ENCODE data around the gene HERPUD1. TPM values are rescaled to one million over a fixed set of nuclear protein-coding genes. Genes with fewer than 3 reads are reported as not detected.
A peak's percentile ranks its signal among the peaks of the same experiment; 100 is the strongest.
"Not testable (repeated sequence)": the region's sequence is repeated elsewhere in the genome, so short reads cannot be mapped to it uniquely, and the experiment has no call there.

The HERPUD1 gene
- total and polyA plus RNA-seq, 5 donors from 2014 or later, result 133 to 454 (median 146) TPM

DNA sequence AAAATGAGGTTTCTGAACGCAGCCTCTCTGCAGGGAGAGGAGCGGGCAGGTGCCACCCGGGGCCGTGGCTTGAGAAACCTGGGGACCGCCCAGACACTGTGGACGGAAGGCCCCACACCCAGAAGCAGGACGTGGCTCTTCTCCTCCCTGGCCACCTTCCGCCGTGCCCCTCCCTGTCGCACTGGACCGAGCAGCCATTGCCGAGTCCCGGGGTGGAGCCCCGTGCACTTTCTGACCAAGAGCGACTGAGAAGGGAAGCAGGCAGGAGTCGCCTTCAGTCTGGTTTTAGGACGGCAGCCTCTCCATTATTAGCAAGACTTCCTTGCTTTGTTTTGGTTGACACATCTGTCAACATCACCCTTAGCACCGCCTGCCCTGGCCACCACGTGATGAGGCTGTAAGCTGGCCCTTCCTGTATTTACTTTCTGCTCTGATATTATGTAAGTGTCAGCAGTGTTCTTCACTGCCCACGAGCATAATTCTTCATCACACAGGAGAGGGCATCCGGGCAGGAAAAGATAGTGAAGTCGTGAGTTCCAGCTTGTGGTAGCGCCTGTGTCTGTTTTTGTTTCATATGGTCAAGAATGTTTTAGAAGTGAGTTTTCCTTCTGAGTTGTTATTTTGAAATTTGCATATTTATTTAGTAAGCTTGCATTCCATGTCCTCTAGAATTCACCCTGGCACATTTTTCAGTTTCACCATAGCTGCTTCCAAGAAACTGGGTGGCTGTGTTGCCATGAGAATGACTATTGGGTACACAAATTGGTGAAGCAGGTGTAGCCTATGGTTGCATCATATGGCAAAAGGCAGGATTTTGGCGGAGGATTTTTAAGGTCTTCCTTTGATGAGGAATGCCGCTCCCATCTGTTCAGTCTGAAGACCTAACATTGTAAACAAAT lies 1.0 kb downstream of the HERPUD1 start:
- no peaks in the 10 kb centered on the region for H3K9me3 ChIP-seq (ENCODE audit: control insufficient read depth in 2 of 2, low read length in 2 of 2)
- ATAC-seq (ENCODE audit: low read depth in 2 of 2) (no peak), DNase-seq (peak; percentile 28 to 58 (median 31))
- Mint-ChIP-seq H3K4me3 (peak overlapping the region; percentile 94 to 99 (median 99)), H3K27ac (peak overlapping the region; percentile 95 to 98 (median 98)), H3K27me3 (peaks cover 5% of the 10 kb centered on the region), H3K9me3 (no peaks in the 10 kb centered on the region), H3K4me1 (peaks cover 25 to 52% (median 37%) of the 10 kb centered on the region in 4 donors), H3K36me3 (peaks cover 29% of the 10 kb centered on the region)
- H3K36me3 ChIP-seq (ENCODE audit: control insufficient read depth, insufficient read depth, low read length), result peaks cover 32% of the 10 kb centered on the region
- H3K4me3 ChIP-seq (ENCODE audit: low read depth, low read length), result peak overlapping the region; percentile 99
- peaks cover 51% of the 10 kb centered on the region for H3K4me1 ChIP-seq (ENCODE audit: control insufficient read depth, insufficient read depth, low read length, poor library complexity, severe bottlenecking)
- H3K27ac ChIP-seq (ENCODE audit: insufficient read depth, low read length, poor library complexity, severe bottlenecking), result peak overlapping the region; percentile 89
- H3K27me3 ChIP-seq (ENCODE audit: control insufficient read depth, insufficient read depth, low read length), result no peaks in the 10 kb centered on the region

DNA sequence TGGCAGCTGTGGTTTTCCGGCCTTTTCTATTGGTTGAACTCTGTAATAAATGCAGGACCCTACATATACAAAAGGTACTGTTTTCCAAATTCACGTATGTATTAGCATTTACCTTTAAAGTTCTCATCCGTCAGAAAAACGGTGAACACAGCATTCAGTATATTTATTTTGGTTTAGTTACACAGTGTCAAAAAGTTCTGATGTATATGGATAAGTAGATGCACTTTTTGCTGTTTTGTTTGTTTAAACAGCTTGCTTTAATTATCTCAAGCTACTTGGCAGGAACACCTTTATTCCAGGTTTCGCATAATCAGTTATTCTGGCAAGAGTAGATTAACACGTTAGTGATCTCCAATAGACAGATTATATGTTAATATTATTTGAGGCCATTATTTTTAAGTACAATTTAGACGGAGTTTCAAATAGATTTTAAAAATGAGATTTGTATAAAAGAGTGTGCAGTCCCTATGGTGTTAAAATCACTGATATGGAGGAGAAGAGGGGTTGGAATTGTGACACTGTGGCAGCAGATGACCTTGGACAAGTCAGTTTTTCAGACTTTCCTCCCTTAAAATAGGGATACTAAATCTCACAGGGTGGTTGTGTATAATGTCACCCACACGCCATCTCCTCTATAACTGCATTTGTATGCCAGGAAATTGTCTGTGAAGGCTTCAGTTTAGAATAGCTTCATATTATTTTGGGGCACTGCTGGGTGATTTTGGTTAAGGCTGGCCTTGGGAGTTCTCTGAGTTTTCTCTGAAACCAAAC lies 2.1 kb downstream of the HERPUD1 start:
- H3K4me3 Mint-ChIP-seq, result peak overlapping the region; percentile 94 to 99 (median 99)
- no peaks in the 10 kb centered on the region for H3K9me3 Mint-ChIP-seq
- H3K27ac Mint-ChIP-seq, result peak overlapping the region; percentile 91 to 98 (median 95)
- Histone ChIP-seq H3K27me3 (ENCODE audit: control insufficient read depth, insufficient read depth, low read length) (no peaks in the 10 kb centered on the region), H3K36me3 (ENCODE audit: control insufficient read depth, insufficient read depth, low read length) (peaks cover 40% of the 10 kb centered on the region), H3K4me3 (ENCODE audit: low read depth, low read length) (peak overlapping the region; percentile 99), H3K9me3 (ENCODE audit: control insufficient read depth in 2 of 2, low read length in 2 of 2) (no peaks in the 10 kb centered on the region), H3K27ac (ENCODE audit: insufficient read depth, low read length, poor library complexity, severe bottlenecking) (peak overlapping the region; percentile 89), H3K4me1 (ENCODE audit: control insufficient read depth, insufficient read depth, low read length, poor library complexity, severe bottlenecking) (peaks cover 62% of the 10 kb centered on the region)
- H3K36me3 Mint-ChIP-seq, result peaks cover 38% of the 10 kb centered on the region
- H3K27me3 Mint-ChIP-seq, result peaks cover 5% of the 10 kb centered on the region
- H3K4me1 Mint-ChIP-seq, result peaks cover 30 to 63% (median 47%) of the 10 kb centered on the region in 4 donors
- DNase-seq, result peak in 1 of 3 donors; percentile 26
- ATAC-seq (ENCODE audit: low read depth in 2 of 2), result no peak

DNA sequence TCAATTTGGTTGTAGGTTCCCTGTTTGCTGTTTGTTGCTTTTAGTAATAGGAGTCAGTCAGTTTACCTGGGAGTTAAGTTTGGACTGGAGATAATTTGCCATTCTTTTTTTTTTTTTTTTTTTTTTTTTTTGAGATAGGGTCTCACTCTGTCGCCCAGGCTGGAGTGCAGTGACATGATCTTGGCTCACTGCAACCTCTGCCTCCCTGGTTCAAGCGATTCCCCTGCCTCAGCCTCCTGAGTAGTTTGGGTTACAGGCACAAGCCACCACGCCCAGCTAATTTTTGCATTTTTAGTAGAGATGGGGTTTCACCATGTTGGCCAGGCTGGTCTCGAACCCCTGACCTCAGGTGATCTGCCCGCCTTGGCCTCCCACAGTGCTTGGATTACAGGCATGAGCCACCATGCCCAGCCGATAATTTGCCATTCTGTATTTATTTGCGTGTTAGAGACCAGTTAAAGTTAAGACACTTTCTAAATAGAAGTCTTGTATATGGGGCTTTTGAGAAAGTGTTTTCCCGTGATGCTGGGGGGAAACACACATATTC lies 2.7 kb downstream of the HERPUD1 start:
- H3K27me3 ChIP-seq (ENCODE audit: control insufficient read depth, insufficient read depth, low read length); ATAC-seq (ENCODE audit: low read depth in 2 of 2); DNase-seq; H3K9me3 Mint-ChIP-seq; H3K9me3 ChIP-seq (ENCODE audit: control insufficient read depth in 2 of 2, low read length in 2 of 2); H3K27me3 Mint-ChIP-seq: not testable (repeated sequence)
- Histone ChIP-seq H3K4me3 (ENCODE audit: low read depth, low read length) (peak overlapping the region; percentile 99), H3K36me3 (ENCODE audit: control insufficient read depth, insufficient read depth, low read length) (peaks cover 46% of the 10 kb centered on the region), H3K4me1 (ENCODE audit: control insufficient read depth, insufficient read depth, low read length, poor library complexity, severe bottlenecking) (peaks cover 68% of the 10 kb centered on the region), H3K27ac (ENCODE audit: insufficient read depth, low read length, poor library complexity, severe bottlenecking) (peak overlapping the region; percentile 89)
- Mint-ChIP-seq H3K4me3 (peak overlapping the region; percentile 94 to 99 (median 99)), H3K36me3 (peaks cover 45% of the 10 kb centered on the region), H3K4me1 (peaks cover 33 to 69% (median 54%) of the 10 kb centered on the region in 4 donors), H3K27ac (peak overlapping the region; percentile 84 to 95 (median 91))

DNA sequence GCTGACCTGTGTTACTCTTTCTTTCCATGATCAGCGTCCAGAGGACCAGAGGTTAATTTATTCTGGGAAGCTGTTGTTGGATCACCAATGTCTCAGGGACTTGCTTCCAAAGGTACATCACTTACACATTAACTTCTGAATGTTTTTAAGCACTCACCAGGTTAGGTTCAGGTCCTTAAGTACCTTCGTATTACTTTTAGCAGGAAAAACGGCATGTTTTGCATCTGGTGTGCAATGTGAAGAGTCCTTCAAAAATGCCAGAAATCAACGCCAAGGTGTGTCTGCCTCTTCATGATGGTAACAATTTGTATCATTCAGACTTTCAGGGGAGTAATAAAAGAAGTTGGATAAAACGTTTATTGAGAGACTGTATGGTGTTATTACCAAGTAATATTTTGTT lies 3.3 kb downstream of the HERPUD1 start:
- Mint-ChIP-seq H3K4me1 (peaks cover 33 to 74% (median 57%) of the 10 kb centered on the region in 4 donors), H3K4me3 (peak overlapping the region; percentile 94 to 99 (median 99)), H3K9me3 (no peaks in the 10 kb centered on the region), H3K27me3 (peaks cover 5% of the 10 kb centered on the region), H3K27ac (peak overlapping the region; percentile 22 to 95 (median 84)), H3K36me3 (peaks cover 50% of the 10 kb centered on the region)
- DNase-seq (no peak), ATAC-seq (ENCODE audit: low read depth in 2 of 2) (no peak)
- Histone ChIP-seq H3K27me3 (ENCODE audit: control insufficient read depth, insufficient read depth, low read length) (no peaks in the 10 kb centered on the region), H3K36me3 (ENCODE audit: control insufficient read depth, insufficient read depth, low read length) (peaks cover 51% of the 10 kb centered on the region), H3K27ac (ENCODE audit: insufficient read depth, low read length, poor library complexity, severe bottlenecking) (peak overlapping the region; percentile 89), H3K4me3 (ENCODE audit: low read depth, low read length) (peak overlapping the region; percentile 99), H3K4me1 (ENCODE audit: control insufficient read depth, insufficient read depth, low read length, poor library complexity, severe bottlenecking) (peaks cover 73% of the 10 kb centered on the region), H3K9me3 (ENCODE audit: control insufficient read depth in 2 of 2, low read length in 2 of 2) (no peaks in the 10 kb centered on the region)

DNA sequence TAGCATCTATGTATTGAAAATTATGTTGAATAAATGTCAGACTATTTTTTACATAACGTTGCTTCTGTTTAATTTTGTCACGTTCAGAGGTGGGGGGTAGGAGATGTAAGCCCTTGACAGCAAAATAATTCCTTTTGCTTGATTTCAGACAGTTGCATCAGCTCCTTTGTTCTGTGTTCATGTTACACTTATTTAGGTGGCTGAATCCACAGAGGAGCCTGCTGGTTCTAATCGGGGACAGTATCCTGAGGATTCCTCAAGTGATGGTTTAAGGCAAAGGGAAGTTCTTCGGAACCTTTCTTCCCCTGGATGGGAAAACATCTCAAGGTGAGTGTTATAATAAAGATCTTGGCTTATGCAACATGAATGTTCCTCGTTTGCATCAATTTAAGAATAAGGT lies 4.5 kb downstream of the HERPUD1 start:
- peaks cover 33 to 68% (median 57%) of the 10 kb centered on the region in 4 donors for H3K4me1 Mint-ChIP-seq
- H3K36me3 ChIP-seq (ENCODE audit: control insufficient read depth, insufficient read depth, low read length), result peaks cover 64% of the 10 kb centered on the region
- peak overlapping the region; percentile 99 for H3K4me3 ChIP-seq (ENCODE audit: low read depth, low read length)
- no peak for DNase-seq
- peaks cover 71% of the 10 kb centered on the region for H3K4me1 ChIP-seq (ENCODE audit: control insufficient read depth, insufficient read depth, low read length, poor library complexity, severe bottlenecking)
- no peaks in the 10 kb centered on the region for H3K27me3 ChIP-seq (ENCODE audit: control insufficient read depth, insufficient read depth, low read length)
- peak overlapping the region in 3 of 4 donors; percentile 94 to 99 (median 99) for H3K4me3 Mint-ChIP-seq
- no peaks in the 10 kb centered on the region for H3K9me3 Mint-ChIP-seq
- peak overlapping the region in 2 of 3 donors; percentile 34 to 40 for H3K27ac Mint-ChIP-seq
- no peak for ATAC-seq (ENCODE audit: low read depth in 2 of 2)
- H3K9me3 ChIP-seq (ENCODE audit: control insufficient read depth in 2 of 2, low read length in 2 of 2), result no peaks in the 10 kb centered on the region
- H3K27me3 Mint-ChIP-seq, result peaks cover 5% of the 10 kb centered on the region
- peak overlapping the region; percentile 85 for H3K27ac ChIP-seq (ENCODE audit: insufficient read depth, low read length, poor library complexity, severe bottlenecking)
- H3K36me3 Mint-ChIP-seq, result peaks cover 53% of the 10 kb centered on the region

DNA sequence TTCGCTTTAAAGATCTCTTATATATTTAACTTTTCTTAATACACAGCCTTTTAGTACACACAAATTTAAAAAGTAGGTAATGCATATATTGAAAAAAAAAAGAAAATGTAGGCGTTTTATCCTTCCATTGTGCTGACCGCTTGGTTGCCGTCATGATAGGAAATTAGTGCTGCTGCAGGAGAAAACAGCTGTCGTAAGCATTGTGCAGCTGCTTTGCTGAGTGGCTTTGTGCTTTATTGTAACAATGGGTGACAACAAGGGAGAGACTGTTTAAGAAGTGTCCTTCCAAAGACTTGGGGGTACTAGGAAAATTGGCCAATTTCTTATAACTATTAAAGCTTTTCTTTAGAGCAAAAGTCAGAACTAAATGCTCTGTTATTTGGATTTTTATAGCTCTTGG lies 5.0 kb downstream of the HERPUD1 start:
- Mint-ChIP-seq H3K27ac (peak overlapping the region in 1 of 3 donors; percentile 23), H3K36me3 (peaks cover 56% of the 10 kb centered on the region), H3K4me1 (peaks cover 33 to 68% (median 59%) of the 10 kb centered on the region in 4 donors), H3K9me3 (no peaks in the 10 kb centered on the region), H3K4me3 (peak overlapping the region in 3 of 4 donors; percentile 3 to 99 (median 22)), H3K27me3 (peaks cover 1% of the 10 kb centered on the region)
- Histone ChIP-seq H3K36me3 (ENCODE audit: control insufficient read depth, insufficient read depth, low read length) (peaks cover 69% of the 10 kb centered on the region), H3K4me1 (ENCODE audit: control insufficient read depth, insufficient read depth, low read length, poor library complexity, severe bottlenecking) (peaks cover 68% of the 10 kb centered on the region), H3K27ac (ENCODE audit: insufficient read depth, low read length, poor library complexity, severe bottlenecking) (peak overlapping the region; percentile 85), H3K9me3 (ENCODE audit: control insufficient read depth in 2 of 2, low read length in 2 of 2) (no peaks in the 10 kb centered on the region), H3K27me3 (ENCODE audit: control insufficient read depth, insufficient read depth, low read length) (no peaks in the 10 kb centered on the region), H3K4me3 (ENCODE audit: low read depth, low read length) (peak overlapping the region; percentile 99)
- DNase-seq (no peak), ATAC-seq (ENCODE audit: low read depth in 2 of 2) (no peak)
